Stimulated activated CD4-positive, alpha-beta T cell treated with anti-CD3 and anti-CD28 coated beads, Interleukin-15, amount 100 ng/mL, for 48 hours (primary cell): ENCODE results near the gene CEACAM21.

Experiments
- DNase-seq, 2 donors: peaks; one replicate each; pipeline ENCODE4 v3.0.0-alpha.2; 2020; ENCODE audit warnings: low read depth in 2 of 2

CEACAM21 gene

DNA sequence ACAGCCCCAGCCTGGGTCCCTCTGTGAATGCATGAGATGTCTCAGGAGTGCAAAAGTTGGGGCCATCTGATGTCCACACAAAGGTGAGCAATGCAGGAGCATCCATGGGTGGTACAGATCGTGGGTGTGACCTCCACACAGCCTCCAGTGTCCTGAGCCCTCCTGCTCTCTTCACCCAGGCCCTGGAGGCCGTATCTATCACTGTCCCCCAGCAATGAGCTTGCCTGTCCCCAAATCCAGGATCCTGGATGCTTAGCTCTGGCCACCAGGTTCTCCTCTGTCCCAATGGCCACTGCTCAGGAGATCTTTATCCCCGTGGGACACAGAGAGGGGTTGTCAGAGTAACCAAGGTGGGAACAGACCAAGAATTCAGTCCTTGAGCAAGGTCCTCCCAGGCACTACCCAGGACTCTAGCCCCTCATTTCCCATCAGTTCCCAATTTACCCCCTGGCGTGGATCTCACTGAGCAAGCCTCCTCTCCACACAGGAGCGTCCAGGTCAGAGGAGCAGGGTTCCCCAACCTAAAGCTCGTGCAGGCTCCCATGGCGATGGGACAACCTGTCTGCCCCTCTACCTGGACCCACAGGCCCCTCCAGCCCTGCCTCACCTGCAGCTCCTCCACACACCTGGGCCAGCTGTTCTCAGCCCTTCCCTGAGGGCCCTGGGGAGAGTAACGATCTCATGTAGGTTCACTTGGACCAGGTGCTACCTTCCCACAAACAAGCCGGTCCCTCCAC is 11.3 kb downstream of the CEACAM21 start:
- no peak for DNase-seq

DNA sequence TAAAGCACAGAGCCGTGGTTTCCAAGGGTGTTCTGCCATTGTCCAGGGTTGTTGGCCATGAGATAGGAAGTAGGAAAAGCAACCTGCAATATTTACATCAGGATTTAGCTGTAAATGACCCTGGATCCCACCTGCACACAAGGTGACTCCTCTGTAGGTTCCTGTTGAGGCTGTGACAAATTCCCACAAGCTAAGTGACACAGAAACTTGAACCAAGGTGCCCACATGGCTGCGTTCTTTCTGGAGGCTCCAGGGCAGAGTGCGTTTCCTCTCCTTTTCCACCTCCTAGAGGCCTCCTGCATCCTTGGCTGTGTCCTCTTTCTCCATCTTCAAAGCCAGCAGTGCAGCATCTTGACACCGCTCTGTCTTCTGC is 11.9 kb downstream of the CEACAM21 start:
- DNase-seq = no peak

- no peak for DNase-seq
Measured at GRCh38 chr19:41588497-41589209, 12.7 kb downstream of the CEACAM21 start.

DNA sequence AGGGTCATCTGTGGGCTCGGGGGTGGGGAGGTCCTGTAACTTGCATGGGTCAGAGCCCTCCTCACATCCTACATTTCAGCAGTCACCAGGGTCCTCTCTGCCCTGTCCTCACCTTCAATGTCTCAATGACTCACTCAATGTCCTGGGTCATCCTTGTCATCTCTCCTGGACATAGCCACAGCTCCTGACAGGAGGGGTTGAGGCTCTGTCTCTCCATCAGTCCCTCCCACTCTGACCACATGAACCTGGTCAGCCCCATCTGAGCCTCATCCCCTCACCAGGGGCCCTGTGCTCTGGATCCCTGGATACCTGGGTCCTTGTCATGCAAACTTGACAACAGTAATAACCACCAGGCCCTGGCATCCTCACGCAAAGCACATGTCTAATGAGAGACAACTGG is 13.4 kb downstream of the CEACAM21 start:
- DNase-seq = no peak

DNA sequence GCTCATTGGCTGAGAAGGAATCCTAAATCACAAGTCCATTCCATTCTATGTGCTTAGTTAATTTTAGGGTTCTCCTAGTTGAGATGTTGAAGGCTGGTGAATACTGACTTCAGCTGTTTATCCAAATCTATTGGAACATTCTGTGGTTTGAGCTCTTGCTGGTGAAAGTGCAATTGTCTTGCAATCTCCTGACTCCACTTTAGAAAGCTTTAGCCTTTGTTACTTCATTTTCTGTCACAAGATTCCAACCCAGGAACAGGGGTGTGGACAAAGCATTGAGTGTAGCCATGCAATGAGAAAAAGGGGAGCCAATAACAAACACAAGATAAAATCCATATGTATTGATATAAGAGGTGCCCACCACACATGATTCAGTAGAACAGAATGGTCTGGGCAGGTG is 15.0 kb downstream of the CEACAM21 start:
- DNase-seq = no peak

DNA sequence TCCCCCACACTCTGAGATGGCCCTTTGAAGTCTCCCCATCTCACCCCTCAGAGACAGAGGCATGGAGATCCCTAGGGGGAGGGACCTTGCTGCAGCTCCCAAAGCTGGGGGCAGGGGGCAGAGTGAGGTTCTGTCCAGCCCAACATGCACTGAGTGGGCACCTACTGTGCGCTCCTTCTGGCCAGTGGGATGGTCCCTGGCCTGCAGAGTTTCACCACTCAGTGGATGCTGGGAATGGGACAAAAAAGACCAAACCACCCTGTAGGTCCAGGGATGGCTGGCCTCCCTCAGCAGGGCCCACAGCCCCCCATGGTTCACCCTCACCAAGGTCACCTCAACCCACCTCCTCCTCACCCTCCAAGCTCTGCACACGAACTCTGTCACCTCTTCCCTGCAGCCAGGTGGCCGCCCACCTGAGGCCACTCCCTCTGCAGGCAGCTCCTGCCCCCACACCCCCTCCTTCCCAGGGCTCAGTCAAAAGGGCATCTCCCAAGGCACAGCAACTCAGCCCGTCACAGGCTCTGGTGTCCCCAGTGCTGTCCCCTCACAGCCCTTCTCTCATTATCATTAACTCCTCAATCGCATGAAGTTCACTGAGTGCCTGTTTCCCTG is 16.1 kb downstream of the CEACAM21 start:
- DNase-seq = no peak

- DNase-seq = peak; percentile 44 to 52
Measured at GRCh38 chr19:41595258-41595889, 19.4 kb downstream of the CEACAM21 start.

DNA sequence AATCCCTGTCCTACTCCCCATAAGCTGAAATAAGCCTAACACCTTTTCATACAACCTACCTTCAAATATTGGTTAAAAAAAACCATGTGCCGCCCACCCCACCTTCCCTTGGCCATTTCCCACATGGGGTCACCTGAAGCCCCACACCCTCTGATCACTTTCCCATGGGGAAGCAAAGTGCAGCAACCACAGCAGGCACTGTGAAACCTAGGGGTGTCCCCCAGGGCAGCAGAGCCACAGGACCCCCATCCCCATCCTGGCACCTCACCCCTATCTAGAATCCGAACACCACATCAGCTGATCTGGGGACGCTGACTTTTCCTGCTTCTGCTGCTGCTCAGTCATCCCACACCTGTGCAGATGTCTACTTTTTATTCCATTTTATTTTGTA is 19.9 kb downstream of the CEACAM21 start:
- DNase-seq = no peak

DNA sequence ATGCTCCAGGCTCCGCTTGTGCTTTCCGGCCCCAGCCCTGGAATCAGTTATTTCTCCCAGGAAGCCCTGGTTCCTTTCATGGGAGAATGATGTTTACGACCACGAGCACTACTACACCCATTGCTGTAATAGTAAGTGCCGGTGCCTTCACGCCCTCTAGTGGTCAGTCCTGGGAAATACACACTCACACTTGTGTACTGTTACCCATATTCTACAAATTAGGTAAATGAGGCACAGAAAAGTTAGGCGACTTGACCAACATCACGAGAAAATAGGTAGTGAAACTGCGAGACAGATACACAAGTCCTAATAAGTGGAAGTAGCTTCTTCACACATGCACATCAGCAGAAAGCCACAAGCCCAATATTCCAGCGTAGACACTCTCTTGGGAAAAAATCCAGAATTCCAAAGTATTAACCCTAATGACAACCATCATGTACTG is 21.7 kb downstream of the CEACAM21 start:
- DNase-seq = peak; percentile 45 to 70

- DNase-seq = no peak
Measured at GRCh38 chr19:41599175-41599966, 23.4 kb downstream of the CEACAM21 start.

GRCh38 chr19:41601771-41602170 is 25.8 kb downstream of the CEACAM21 start:
- no peak for DNase-seq

DNA sequence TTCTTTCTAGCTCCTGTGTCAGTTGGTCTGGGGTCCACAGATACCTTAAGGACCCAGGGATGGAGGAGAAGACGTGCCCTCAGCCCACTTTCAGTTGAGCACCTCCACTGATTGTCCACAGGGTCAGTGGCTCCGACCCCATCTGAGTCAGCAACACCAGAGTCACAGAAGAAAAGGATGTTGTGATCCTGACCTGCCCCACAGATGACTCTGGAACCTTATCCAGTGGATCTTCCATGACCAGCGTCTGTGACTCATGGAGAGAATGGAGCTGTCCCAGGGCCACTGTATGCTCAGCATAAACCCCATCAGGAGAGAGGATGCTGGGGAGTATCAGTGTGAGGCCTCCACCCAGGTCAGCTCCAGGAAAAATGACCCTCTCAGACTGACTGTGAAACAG is 28.9 kb downstream of the CEACAM21 start:
- no peak for DNase-seq

DNA sequence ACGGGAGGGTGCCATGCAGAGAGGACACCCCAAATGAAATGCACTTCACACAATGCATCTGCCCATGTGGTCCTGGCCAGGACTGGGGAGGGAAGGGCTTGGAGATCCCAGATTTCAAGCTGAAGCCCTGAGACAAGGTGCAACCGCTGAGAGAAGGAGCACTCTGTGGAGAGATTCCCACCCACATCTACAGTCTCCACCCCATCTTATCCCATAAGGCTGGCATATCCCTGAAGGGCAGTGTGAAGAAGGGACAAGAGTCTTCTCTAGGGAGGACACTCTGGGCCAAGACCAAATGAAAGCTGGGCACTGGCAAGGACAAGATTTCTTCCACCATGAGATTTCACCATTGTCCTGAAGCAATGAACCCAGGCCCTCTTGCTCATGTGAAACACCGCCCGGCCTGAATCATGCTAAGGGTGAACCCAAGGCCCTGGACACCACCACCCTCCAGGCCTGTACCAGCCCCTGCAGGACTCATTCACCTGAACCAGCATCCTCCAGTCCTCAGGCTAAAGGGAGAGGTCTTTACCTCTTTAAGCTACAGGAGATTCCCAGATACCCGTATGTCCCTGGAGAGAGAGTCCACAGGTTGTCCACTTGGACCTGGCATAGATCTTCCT is 30.4 kb downstream of the CEACAM21 start:
- no peak for DNase-seq

- DNase-seq = no peak
Measured at GRCh38 chr19:41607668-41608067, 31.7 kb downstream of the CEACAM21 start.

GRCh38 chr19:41610789-41611188 is 34.8 kb downstream of the CEACAM21 start:
- DNase-seq = no peak

- no peak for DNase-seq
Measured at GRCh38 chr19:41612483-41612882, 36.5 kb downstream of the CEACAM21 start.

DNA sequence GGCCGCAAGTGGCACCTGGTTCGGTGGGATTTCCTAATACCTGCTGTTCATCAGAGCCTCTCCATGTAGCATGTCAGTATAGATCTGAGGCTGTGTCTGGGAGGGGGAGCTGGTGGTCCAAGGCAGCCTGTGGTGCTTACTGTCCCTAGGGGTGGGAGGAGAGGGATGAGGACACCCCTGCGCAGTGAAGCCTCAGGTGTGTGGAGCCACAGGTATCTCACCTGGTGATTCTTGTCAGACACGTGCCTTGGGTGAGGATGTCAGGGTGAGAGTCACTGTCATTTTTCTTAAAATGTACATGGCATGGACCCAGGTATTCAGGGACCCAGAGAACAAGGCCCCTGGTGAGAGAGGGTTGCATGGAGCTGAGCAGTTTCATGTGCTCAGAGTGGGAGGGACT is 39.2 kb downstream of the CEACAM21 start:
- DNase-seq = no peak

- no peak for DNase-seq
Measured at GRCh38 chr19:41616792-41617621, 41.0 kb downstream of the CEACAM21 start.

- no peak for DNase-seq
Measured at GRCh38 chr19:41617941-41618730, 42.2 kb downstream of the CEACAM21 start.
